Middle frontal gyrus (tissue), 1 donor: Measurements from ENCODE around the gene ATP5ME.
"Not testable (repeated sequence)": the region's sequence is repeated elsewhere in the genome, so short reads cannot be mapped to it uniquely, and the experiment has no call there.

Experiments
- DNase-seq: peaks from one replicate; pipeline ENCODE4 v3.0.0-alpha.2; 2015; ENCODE audit warnings: low spot score; ENCODE audit errors: extremely low spot score

ATP5ME gene

GRCh38 chr4:705278-706082, 31.4 kb upstream of the ATP5ME start, which contains the start of gene PCGF3:
Gene PCGF3, plus strand, starts transcription at chr4:705832. Its CDS starts 27,849 bp downstream, at chr4:733681.
- DNase-seq: peak; percentile 88

GRCh38 chr4:704971-705277, 30.8 kb upstream of the ATP5ME start:
- DNase-seq: no peak

- DNase-seq: no peak
Observed at GRCh38 chr4:704198-704891, 30.3 kb upstream of the ATP5ME start.

- no peak for DNase-seq
Observed at GRCh38 chr4:703336-704197, 29.5 kb upstream of the ATP5ME start.

- no peak for DNase-seq
Observed at GRCh38 chr4:702618-703048, 28.6 kb upstream of the ATP5ME start.

- DNase-seq: no peak
Observed at GRCh38 chr4:700587-701264, 26.6 kb upstream of the ATP5ME start.

- no peak for DNase-seq
Observed at GRCh38 chr4:699816-700580, 25.9 kb upstream of the ATP5ME start.

DNA sequence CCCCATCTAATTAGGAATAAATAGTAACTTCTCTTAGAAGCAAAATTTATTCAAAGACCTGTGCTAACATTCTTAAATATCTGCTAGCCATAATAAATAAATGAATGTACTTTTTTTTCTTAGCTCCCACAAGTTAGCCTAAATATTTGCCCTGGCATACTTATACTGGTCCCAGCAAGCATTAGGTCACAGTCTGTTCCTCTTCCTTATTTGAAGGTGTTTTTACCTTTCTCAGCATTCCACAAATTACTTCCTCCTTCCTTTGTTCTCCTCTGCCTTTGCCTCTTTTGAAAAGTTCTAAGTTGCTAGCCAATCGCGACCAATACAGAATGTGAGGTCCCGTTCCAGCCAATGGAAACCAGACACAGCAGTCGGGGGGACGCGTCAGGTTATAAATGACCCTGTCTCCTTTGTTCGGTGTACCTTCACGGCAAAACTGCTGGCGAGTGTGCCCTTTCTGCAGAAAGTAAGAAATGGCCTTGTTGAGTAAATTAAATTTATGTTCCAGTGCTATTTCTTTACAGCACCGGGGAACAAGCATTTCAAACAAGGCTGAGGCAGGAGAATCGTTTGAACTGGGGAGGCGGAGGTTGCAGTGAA, 20.4 kb upstream of the ATP5ME start:
- not testable (repeated sequence) for DNase-seq

GRCh38 chr4:692771-693554, 18.9 kb upstream of the ATP5ME start:
- DNase-seq: no peak

DNA sequence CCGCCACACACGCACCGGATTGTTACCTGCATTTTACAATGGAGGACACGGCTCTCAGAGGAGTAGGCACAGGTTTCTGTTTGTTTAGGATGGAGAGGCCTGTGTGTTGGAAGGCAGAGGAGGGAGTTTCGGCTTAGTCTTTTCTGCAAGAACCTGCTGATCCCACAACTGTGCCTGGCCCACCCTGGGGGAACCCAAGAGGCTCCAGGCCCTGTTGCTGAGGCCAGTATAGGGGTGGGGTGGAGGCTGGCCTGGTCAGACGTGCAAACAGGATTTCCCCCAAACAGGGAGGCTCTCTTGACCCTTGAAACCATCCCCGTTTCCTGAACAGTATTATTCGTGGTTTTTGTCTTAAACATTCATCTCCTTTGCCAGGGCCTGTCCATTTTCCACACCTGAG, 15.6 kb upstream of the ATP5ME start:
- DNase-seq: no peak

GRCh38 chr4:688854-689681, 15.0 kb upstream of the ATP5ME start, which contains the start of gene SLC49A3:
Gene SLC49A3, minus strand, starts transcription at chr4:689151. Its CDS starts 24 bp downstream, at chr4:689127.
- no peak for DNase-seq

DNA sequence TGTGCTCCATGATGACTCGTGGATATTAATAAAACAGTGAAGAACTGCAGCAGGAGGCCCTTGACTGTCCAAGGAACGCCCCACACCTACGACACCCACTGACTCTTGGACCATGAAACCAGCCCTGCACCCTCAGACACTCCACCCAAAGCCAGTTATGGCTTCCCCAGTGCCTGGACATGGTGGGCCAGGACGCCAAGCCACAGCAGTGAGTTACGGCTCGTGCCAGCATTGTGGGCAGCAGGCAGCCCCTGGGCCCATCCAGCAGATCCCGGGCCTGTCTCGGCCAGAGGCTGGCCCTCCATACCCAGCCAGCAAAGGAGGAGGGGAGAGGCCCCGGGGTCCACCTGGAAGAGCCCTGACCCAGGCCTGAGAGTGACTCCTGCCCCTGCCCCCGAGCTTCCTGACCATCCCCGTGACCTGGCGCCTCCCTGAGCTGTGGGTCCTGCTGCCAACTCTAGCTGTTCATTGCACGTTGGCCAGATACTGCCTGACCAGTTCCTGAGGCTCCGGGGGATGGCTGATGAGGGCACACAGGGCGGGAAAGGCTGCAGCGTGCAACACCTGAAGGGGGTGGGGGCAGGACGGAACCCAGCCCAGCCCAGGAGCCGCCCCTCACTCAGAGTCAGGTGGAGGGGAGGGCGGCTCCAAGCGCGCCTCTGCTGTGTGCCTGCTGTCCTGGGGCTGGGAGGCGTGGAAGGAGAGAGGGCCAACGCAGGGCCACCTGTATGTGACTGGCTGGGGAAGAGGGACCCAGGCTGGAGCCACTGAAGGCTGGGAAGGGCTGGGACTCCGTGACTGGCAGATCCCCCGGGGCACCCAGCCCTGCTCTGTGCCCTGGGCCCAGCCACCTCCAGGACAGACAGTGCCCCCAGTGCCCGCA, 14.1 kb upstream of the ATP5ME start:
- DNase-seq: no peak

- DNase-seq: no peak
Observed at GRCh38 chr4:687048-687970, 13.2 kb upstream of the ATP5ME start.

DNA sequence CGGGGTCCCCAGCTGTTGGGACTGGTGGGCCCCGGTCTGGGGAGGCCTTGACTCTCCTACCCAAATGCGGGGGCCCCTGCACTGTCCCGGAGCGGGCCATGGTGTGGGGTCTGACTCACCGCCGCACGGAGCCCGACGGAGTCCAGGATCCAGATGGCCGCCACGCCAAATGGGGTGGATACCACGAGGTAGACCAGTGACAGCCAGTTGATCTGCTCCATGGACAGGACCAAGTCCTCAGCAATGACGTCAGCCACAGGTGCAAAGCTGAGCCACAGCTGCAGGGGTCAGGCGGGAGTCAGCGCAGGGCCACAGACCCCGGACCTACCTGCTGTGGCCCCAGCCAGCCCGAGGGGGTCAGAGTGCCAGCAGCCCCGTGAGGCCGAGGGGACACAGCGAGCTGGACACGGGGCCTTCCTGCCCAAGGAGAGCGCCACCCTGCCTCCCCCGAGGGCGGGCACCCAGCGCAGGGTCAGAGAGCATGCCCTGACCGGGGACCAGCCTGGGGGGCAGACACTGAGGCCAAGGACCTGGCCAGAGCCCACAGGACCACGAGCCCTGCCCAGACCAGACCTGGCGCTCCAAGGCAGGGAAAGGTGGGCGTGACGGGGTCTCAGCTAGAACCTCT, 12.5 kb upstream of the ATP5ME start:
- no peak for DNase-seq

DNA sequence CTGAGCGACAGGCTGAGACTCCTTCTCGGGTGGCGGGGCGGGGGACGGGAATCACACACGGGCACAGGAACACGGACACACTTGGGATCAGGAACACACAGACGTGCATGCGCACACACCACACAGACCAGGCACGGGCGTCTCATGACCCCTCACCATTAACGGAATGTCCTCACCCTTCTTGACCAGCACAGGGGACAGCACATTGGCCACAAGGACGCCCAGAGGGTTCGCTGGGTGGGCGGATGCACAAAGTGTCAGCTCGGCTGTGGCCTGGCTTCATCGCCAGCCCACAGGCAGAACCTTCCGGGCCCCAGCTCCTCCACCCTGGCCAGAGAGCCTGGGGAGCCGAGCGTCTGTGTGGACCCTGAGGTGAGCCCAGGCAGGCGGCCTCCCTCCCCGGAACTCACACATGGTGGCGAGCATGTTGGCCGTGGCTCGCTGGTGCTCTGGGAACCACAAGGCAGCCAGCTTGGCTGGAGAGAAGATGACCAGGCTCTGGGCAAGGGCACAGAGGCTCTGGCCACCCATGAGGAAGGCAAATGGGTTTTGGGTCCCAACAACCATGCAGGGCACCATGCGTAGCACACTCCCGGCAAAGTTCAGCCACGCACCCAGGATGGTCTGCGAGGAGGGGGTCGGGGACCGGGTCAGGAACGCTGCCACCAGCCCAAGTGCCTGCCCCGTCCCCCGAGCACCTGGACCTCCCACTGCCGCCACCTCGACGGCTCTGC, 11.8 kb upstream of the ATP5ME start:
- no peak for DNase-seq
